OCI-LY7 (cell line): ENCODE measurements around the gene COPE. TPM values are rescaled to one million over a fixed set of nuclear protein-coding genes. Genes with fewer than 3 reads are reported as not detected.

Experiments
- BruUV-seq: library from RNA; stranded (reverse); fragments of 400-500 nt; replicated peaks from 2 replicates; lab custom pipeline; 2021; lab: Mats Ljungman, UMichigan
- CTCF ChIA-PET: fragments of 300-600 bp; sonication (Branson Sonifier 250); formaldehyde crosslinking; loops from one replicate; lab custom pipeline; 2022; ENCODE audit warnings: antibody characterized with exemption; ENCODE audit not compliant: unreplicated experiment; lab: Charles Lee
- POLR2A ChIA-PET: fragments of 300-600 bp; sonication (Branson Sonifier 250); formaldehyde crosslinking; loops from one replicate; lab custom pipeline; 2022; ENCODE audit warnings: antibody characterized with exemption; lab: Charles Lee
- DNase-seq: peaks from one replicate; pipeline ENCODE4 v3.0.0-alpha.2; 2015; ENCODE audit warnings: low spot score
- H2AFZ ChIP-seq: fragments of 200-600 bp; sonication (generic), shearing (Covaris generic); 2 replicates; pipeline ENCODE4 v1.6.1; 2014; ENCODE audit warnings: mild to moderate bottlenecking, antibody characterized with exemption, low read length, moderate library complexity
- H3K27ac ChIP-seq: fragments of 200-600 bp; sonication (generic); 2 replicates; pipeline ENCODE4 v1.5.1; 2014; ENCODE audit warnings: mixed run types, low read depth, mild to moderate bottlenecking, moderate library complexity, low read length, inconsistent platforms; ENCODE audit not compliant: poor library complexity, severe bottlenecking
- H3K36me3 ChIP-seq: fragments of 200-600 bp; sonication (generic); 2 replicates; pipeline ENCODE4 v1.6.1; 2014; ENCODE audit warnings: mild to moderate bottlenecking, antibody characterized with exemption, low read length, moderate library complexity, mixed read lengths; ENCODE audit not compliant: insufficient read depth
- H3K4me1 ChIP-seq: fragments of 200-600 bp; sonication (generic); 2 replicates; pipeline ENCODE4 v1.5.1; 2014; ENCODE audit warnings: mild to moderate bottlenecking, low read length; ENCODE audit not compliant: insufficient read depth, poor library complexity, severe bottlenecking
- H3K4me2 ChIP-seq: fragments of 200-600 bp; sonication (generic); 2 replicates; pipeline ENCODE4 v1.6.1; 2014; ENCODE audit warnings: mild to moderate bottlenecking, low read length
- H3K4me3 ChIP-seq: fragments of 200-600 bp; sonication (generic); 2 replicates; pipeline ENCODE4 v1.5.1; 2014; ENCODE audit warnings: mild to moderate bottlenecking, low read depth, low read length; ENCODE audit not compliant: poor library complexity, severe bottlenecking
- H3K79me2 ChIP-seq: fragments of 200-600 bp; sonication (generic); 2 replicates; pipeline ENCODE4 v1.6.1; 2016; ENCODE audit warnings: low read depth, mild to moderate bottlenecking, low read length, moderate library complexity, mixed read lengths; ENCODE audit not compliant: insufficient read depth
- H3K9me2 ChIP-seq: fragments of 200-600 bp; sonication (generic); 2 replicates; pipeline ENCODE4 v1.6.1; 2016; ENCODE audit warnings: mild to moderate bottlenecking, low read length, mixed read lengths; ENCODE audit not compliant: insufficient read depth
- H3K9me3 ChIP-seq: fragments of 200-600 bp; sonication (generic); 2 replicates; pipeline ENCODE4 v1.6.1; 2014; ENCODE audit warnings: mild to moderate bottlenecking, mixed run types, low read length, mixed read lengths
- H4K20me1 ChIP-seq: fragments of 200-600 bp; sonication (generic); 2 replicates; pipeline ENCODE4 v1.6.1; 2014; ENCODE audit warnings: mild to moderate bottlenecking, antibody characterized with exemption, low read length, moderate library complexity, mixed read lengths; ENCODE audit not compliant: insufficient read depth
- EZH2phosphoT487 ChIP-seq: fragments of 200-600 bp; sonication (generic); IDR thresholded peaks from 2 replicates; pipeline ENCODE4 v1.6.1; 2018; ENCODE audit warnings: low read depth, borderline replicate concordance, mild to moderate bottlenecking, mixed run types, antibody characterized with exemption, low read length, moderate library complexity, mixed read lengths
- intact Hi-C: fragments of 100-400 bp; cut with micrococcal nuclease; formaldehyde crosslinking; loops from one replicate; pipeline ENCODE4 v1.10.0; 2022; ENCODE audit not compliant: unreplicated experiment
- total RNA-seq, 2 experiments: library from RNA; depleted of rRNA in 1 of 2; stranded (reverse); fragments of >200 nt in 1 of 2; shearing (Covaris generic) in 1 of 2; gene quantifications; 2 replicates each; pipeline ENCODE4 v1.2.3, GENCODE V29; 2014 to 2022
- TF ChIP-seq, protein P1 (sequence below): fragments of 200-600 bp; sonication (generic); conservative IDR thresholded peaks from 2 replicates; pipeline ENCODE4 v1.5.1; 2014; ENCODE audit warnings: mild to moderate bottlenecking, antibody characterized with exemption, low read length, moderate library complexity, mixed read lengths

The COPE gene
- total RNA-seq, 2 experiments from 2014 or later = 255 to 256 TPM

DNA sequence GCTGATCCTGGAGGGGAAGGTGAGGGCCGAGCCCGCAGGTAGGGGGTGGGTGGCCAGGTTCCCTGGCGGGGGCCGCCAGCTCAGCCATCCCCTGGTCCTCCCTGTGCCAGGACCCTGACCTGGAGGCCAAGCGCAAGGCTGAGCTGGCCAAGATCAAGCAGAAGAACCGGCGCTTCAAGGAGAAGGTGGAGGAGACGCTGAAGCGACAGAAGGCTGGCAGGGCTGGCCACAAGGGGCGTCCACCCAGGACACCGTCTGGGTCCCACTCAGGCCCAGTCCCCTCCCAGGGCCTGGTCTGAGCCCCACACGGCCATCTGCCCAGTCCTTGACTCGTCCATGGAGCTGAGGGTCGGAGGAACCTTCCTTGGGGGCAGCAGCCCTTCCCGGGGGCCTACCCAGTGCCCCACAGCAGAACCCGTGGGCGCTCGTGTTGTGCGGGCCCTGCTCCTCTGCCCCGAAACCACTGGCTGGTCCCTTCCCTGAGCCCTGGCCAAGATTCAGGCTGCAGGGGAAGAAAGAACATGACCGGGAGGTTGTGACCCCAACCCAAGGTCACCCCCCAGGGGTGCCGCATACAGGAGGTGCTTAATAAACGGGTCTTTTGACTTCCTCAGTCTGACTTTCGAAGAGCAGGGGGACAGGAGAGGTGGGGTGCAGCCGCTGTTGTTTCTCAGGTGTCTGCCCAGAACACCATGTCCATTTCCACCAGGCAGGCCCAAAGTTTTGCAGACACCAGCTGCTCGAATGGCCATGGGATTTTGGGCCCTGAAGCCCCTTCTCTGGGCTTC is 9.0 kb upstream of the COPE start:
- POLR2A ChIA-PET = interaction anchor here (1.0 to 1.1 kb wide), 2 partner anchors 9 to 16 kb away, joined by 3 read pairs; partner anchors contain the start of genes COPE and DDX49
- no peaks in the 10 kb centered on the region for H3K9me2 ChIP-seq
- DNase-seq = no peak
- H2AFZ ChIP-seq = no peak overlapping the region
- peaks cover 52% of the 10 kb centered on the region for H3K36me3 ChIP-seq
- TF ChIP-seq, protein P1, sequence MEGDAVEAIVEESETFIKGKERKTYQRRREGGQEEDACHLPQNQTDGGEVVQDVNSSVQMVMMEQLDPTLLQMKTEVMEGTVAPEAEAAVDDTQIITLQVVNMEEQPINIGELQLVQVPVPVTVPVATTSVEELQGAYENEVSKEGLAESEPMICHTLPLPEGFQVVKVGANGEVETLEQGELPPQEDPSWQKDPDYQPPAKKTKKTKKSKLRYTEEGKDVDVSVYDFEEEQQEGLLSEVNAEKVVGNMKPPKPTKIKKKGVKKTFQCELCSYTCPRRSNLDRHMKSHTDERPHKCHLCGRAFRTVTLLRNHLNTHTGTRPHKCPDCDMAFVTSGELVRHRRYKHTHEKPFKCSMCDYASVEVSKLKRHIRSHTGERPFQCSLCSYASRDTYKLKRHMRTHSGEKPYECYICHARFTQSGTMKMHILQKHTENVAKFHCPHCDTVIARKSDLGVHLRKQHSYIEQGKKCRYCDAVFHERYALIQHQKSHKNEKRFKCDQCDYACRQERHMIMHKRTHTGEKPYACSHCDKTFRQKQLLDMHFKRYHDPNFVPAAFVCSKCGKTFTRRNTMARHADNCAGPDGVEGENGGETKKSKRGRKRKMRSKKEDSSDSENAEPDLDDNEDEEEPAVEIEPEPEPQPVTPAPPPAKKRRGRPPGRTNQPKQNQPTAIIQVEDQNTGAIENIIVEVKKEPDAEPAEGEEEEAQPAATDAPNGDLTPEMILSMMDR = no peak
- TF ChIP-seq EZH2phosphoT487 = no peak
- TSS peak; percentile 86 for BruUV-seq
- H3K4me3 ChIP-seq = no peak overlapping the region
- H4K20me1 ChIP-seq = no peaks in the 10 kb centered on the region
- H3K4me1 ChIP-seq = peaks cover 9% of the 10 kb centered on the region
- H3K79me2 ChIP-seq = no peaks in the 10 kb centered on the region
- CTCF ChIA-PET = interaction anchor here (0.6 kb wide), 1 partner anchor 59 kb away, joined by 3 read pairs; no protein-coding TSS in a partner anchor
- no peak overlapping the region for H3K27ac ChIP-seq
- intact Hi-C loops = no loop called here
- H3K9me3 ChIP-seq = no peaks in the 10 kb centered on the region
- no peak overlapping the region for H3K4me2 ChIP-seq

DNA sequence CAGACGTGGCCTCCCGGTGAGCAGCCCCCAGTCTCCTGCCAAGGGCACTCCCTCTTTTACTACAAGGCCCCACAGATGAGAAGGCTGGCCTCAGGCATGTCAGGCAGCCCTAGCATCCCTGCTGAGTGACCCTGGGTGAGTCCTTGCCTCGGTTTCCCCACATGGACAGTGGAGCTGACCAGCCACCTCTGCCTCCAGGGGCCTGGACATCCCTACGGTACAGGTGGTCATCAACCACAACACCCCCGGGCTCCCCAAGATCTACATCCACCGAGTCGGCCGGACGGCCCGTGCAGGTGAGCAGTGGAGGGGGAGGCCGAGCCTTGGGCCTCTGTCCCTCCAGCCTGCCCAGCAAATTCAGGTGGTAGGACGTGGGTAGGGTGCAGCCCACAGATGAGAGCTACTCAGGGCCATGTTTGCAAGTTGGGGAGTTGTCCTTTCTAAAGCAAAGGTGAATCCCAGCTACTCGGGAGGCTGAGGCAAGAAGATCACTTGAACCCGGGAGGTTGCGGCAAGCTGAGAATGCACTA is 5.6 kb upstream of the COPE start:
- no peaks in the 10 kb centered on the region for H3K9me2 ChIP-seq
- POLR2A ChIA-PET = no interaction called here
- peaks cover 15% of the 10 kb centered on the region for H3K79me2 ChIP-seq
- intact Hi-C loops = no loop called here
- H3K9me3 ChIP-seq = no peaks in the 10 kb centered on the region
- no peak for DNase-seq
- H4K20me1 ChIP-seq = no peaks in the 10 kb centered on the region
- H3K36me3 ChIP-seq = peaks cover 72% of the 10 kb centered on the region
- H3K4me2 ChIP-seq = no peak overlapping the region
- peaks cover 6% of the 10 kb centered on the region for H3K4me1 ChIP-seq
- BruUV-seq = no TSS peak
- no peak overlapping the region for H2AFZ ChIP-seq
- H3K4me3 ChIP-seq = no peak overlapping the region
- CTCF ChIA-PET = no interaction called here
- no peak overlapping the region for H3K27ac ChIP-seq
- TF ChIP-seq, protein P1 = no peak
- TF ChIP-seq EZH2phosphoT487 = no peak
